B cell (primary cell): ENCODE measurements around the gene RBL1. TPM values are rescaled to one million over a fixed set of nuclear protein-coding genes. Genes with fewer than 3 reads are reported as not detected.

Experiments used
- ATAC-seq: fragments of 200-7000 bp; cut with Tn5 transposase; one replicate; pipeline ENCODE4 v1.10.0; 2021; ENCODE audit warnings: low read depth, mild to moderate bottlenecking, moderate number of reproducible peaks, moderate library complexity
- CTCF ChIA-PET: fragments of 350-600 bp; sonication (Branson Sonifier 250); formaldehyde crosslinking; loops from one replicate; lab custom pipeline; 2021; ENCODE audit warnings: antibody characterized with exemption, inconsistent platforms; lab: Charles Lee
- POLR2A ChIA-PET: fragments of 350-600 bp; sonication (Branson Sonifier 250); formaldehyde crosslinking; loops from one replicate; lab custom pipeline; 2021; ENCODE audit warnings: antibody characterized with exemption; lab: Charles Lee
- DNase-seq: peaks from one replicate; pipeline ENCODE4 v3.0.0; 2013
- H2AFZ ChIP-seq: 2 replicates; pipeline ENCODE4 v1.6.1; 2012; ENCODE audit warnings: mild to moderate bottlenecking, low read depth, low read length; ENCODE audit not compliant: insufficient read depth, poor library complexity, severe bottlenecking
- H3K27ac ChIP-seq, 2 donors: 1 replicate in 1 of 2; 2 replicates in 1 of 2; pipeline ENCODE4 v1.5.1; 2012 to 2013; ENCODE audit warnings: low read length in 2 of 2, mild to moderate bottlenecking in 2 of 2, moderate library complexity in 1 of 2
- H3K27me3 ChIP-seq, 4 experiments: fragments of 200-600 bp in 1 of 4; sonication (generic) in 1 of 4; replicated peaks in 1 of 4; 1 replicate in 2 of 4; 2 replicates in 2 of 4; pipeline versions ENCODE4 v1.6.1 to v1.7.0; 2013 to 2016; ENCODE audit warnings: low read length in 3 of 4, mild to moderate bottlenecking in 2 of 4, mixed read lengths in 1 of 4, moderate library complexity in 1 of 4; ENCODE audit not compliant: insufficient read depth in 4 of 4, control insufficient read depth in 3 of 4; ENCODE audit errors: control extremely low read depth in 1 of 4
- H3K36me3 ChIP-seq, 2 experiments: replicated peaks in 1 of 2; 1 replicate in 1 of 2; 2 replicates in 1 of 2; pipeline versions ENCODE4 v1.6.1 to v1.7.1; 2013; ENCODE audit warnings: low read length in 1 of 2; ENCODE audit not compliant: insufficient read depth in 2 of 2, control insufficient read depth in 1 of 2; ENCODE audit errors: control extremely low read depth in 1 of 2, extremely low read depth in 1 of 2
- H3K4me1 ChIP-seq, 2 donors: fragments of 200-600 bp in 1 of 2; sonication (generic) in 1 of 2; 1 replicate in 1 of 2; 2 replicates in 1 of 2; pipeline versions ENCODE4 v1.5.1 to v1.6.1; 2013 to 2017; ENCODE audit warnings: low read length in 2 of 2; ENCODE audit not compliant: control insufficient read depth in 2 of 2, insufficient read depth in 2 of 2
- H3K4me2 ChIP-seq: replicated peaks from 2 replicates; pipeline ENCODE3; 2012; ENCODE audit warnings: mild to moderate bottlenecking, low read depth, low read length; ENCODE audit not compliant: poor library complexity, severe bottlenecking
- H3K4me3 ChIP-seq, 5 experiments: fragments of 200-600 bp in 1 of 5; sonication (generic) in 1 of 5; 1 replicate in 3 of 5; 2 replicates in 2 of 5; pipeline versions ENCODE4 v1.5.1 to v1.7.0; 2011 to 2016; ENCODE audit warnings: low read length in 4 of 5, mild to moderate bottlenecking in 4 of 5, low read depth in 2 of 5, control low read depth in 1 of 5, moderate library complexity in 1 of 5; ENCODE audit not compliant: insufficient read depth in 1 of 5; ENCODE audit errors: control extremely low read depth in 1 of 5, extremely low read depth in 1 of 5
- H3K79me2 ChIP-seq: fragments of 200-600 bp; sonication (generic); one replicate; pipeline ENCODE4 v1.6.0; 2016; ENCODE audit warnings: low read length; ENCODE audit not compliant: control insufficient read depth, insufficient read depth
- H3K9ac ChIP-seq: fragments of 200-600 bp; sonication (generic); 2 replicates; pipeline ENCODE4 v1.6.1; 2017; ENCODE audit warnings: mild to moderate bottlenecking, low read length, moderate library complexity
- H3K9me3 ChIP-seq, 3 donors: one replicate each; pipeline versions ENCODE4 v1.6.1 to v1.7.1; 2013; ENCODE audit warnings: low read length in 2 of 3; ENCODE audit not compliant: control insufficient read depth in 2 of 3, insufficient read depth in 1 of 3; ENCODE audit errors: control extremely low read depth in 1 of 3
- H4K20me1 ChIP-seq: 2 replicates; pipeline ENCODE4 v1.6.0; 2012; ENCODE audit warnings: mild to moderate bottlenecking, low read length; ENCODE audit not compliant: insufficient read depth, control insufficient read depth, poor library complexity, severe bottlenecking
- H3K27ac Mint-ChIP-seq: one replicate; pipeline ENCODE4 v1.8.0; 2021; ENCODE audit warnings: mixed read lengths
- H3K27me3 Mint-ChIP-seq: one replicate; pipeline ENCODE4 v1.8.0; 2021; ENCODE audit warnings: mixed read lengths
- H3K4me1 Mint-ChIP-seq: one replicate; pipeline ENCODE4 v1.8.0; 2021; ENCODE audit warnings: mixed read lengths
- H3K4me3 Mint-ChIP-seq: one replicate; pipeline ENCODE4 v1.8.0; 2021; ENCODE audit warnings: mixed read lengths
- H3K9me3 Mint-ChIP-seq: one replicate; pipeline ENCODE4 v1.8.0; 2022; ENCODE audit warnings: mixed read lengths; ENCODE audit not compliant: insufficient read depth
- CTCF ChIP-seq: fragments of 200-600 bp; IDR thresholded peaks from one replicate; pipeline ENCODE4 v1.8.0; 2022; ENCODE audit warnings: antibody characterized with exemption, mild to moderate bottlenecking
- EZH2 ChIP-seq: IDR thresholded peaks from 2 replicates; pipeline ENCODE4 v1.6.1; 2012; ENCODE audit warnings: borderline replicate concordance, low read depth, mild to moderate bottlenecking, moderate library complexity, low read length; ENCODE audit not compliant: insufficient read depth, poor library complexity, severe bottlenecking
- WGBS: methylation state at CpG from one replicate; pipeline ENCODE4 v1.1.5; 2013; ENCODE audit warnings: missing lambda C conversion rate; ENCODE audit not compliant: insufficient coverage; 5-methylcytosine and 5-hydroxymethylcytosine counted together
- intact Hi-C: fragments of 100-400 bp; cut with micrococcal nuclease; formaldehyde crosslinking; loops from one replicate; pipeline ENCODE4 v1.10.0; 2022
- polyA plus RNA-seq: library from polyadenylated mRNA; depleted of rRNA; stranded (reverse); fragments of >200 nt; gene quantifications from 2 replicates; pipeline ENCODE4 v1.2.3, GENCODE V29; 2012
- total RNA-seq, 2 donors: library from RNA; stranded (reverse); fragments of 120-200 nt in 1 of 2; gene quantifications; 1 replicate in 1 of 2; 2 replicates in 1 of 2; pipeline versions ENCODE4 v1.2.3 to v1.2.4, GENCODE V29; 2013 to 2022

The RBL1 gene
- total and polyA plus RNA-seq, 2 donors (not counting 1 experiment from before 2014, with no cell fraction given): 8.1 to 27.8 TPM

- Histone ChIP-seq H3K9ac (no peak overlapping the region), H3K9me3 (no peaks in the 10 kb centered on the region), H4K20me1 (no peaks in the 10 kb centered on the region), H3K4me1 (peaks cover 5 to 10% of the 10 kb centered on the region in 2 donors), H2AFZ (no peak overlapping the region), H3K27me3 (no peaks in the 10 kb centered on the region), H3K27ac (no peak overlapping the region), H3K4me3 (no peak overlapping the region), H3K4me2 (peak overlapping the region; percentile 54), H3K36me3 (no peaks in the 10 kb centered on the region), H3K79me2 (no peaks in the 10 kb centered on the region)
- ATAC-seq: peak; percentile 21
- Mint-ChIP-seq H3K4me1 (peaks cover 5% of the 10 kb centered on the region), H3K27me3 (no peaks in the 10 kb centered on the region), H3K4me3 (peak overlapping the region; percentile 17), H3K27ac (no peak overlapping the region), H3K9me3 (no peaks in the 10 kb centered on the region)
- POLR2A ChIA-PET: interaction anchor here (0.6 kb wide), 1 partner anchor 1697 kb away, joined by 3 read pairs; no protein-coding TSS in a partner anchor
- intact Hi-C loops: no loop called here
- no peak for DNase-seq
- no CpG with 5 or more reads among the region's 3 CpGs for WGBS
- CTCF ChIA-PET: no interaction called here
- TF ChIP-seq CTCF (no peak), EZH2 (no peak)
Measured at GRCh38 chr20:36975099-36975818, 120.5 kb downstream of the RBL1 start.

- Mint-ChIP-seq H3K27me3 (no peaks in the 10 kb centered on the region), H3K9me3 (no peaks in the 10 kb centered on the region), H3K4me3 (no peak overlapping the region), H3K27ac (no peak overlapping the region), H3K4me1 (peaks cover 8% of the 10 kb centered on the region)
- no peaks in the 10 kb centered on the region for H4K20me1 ChIP-seq
- no peak overlapping the region for H2AFZ ChIP-seq
- intact Hi-C loops: no loop called here
- H3K4me3 ChIP-seq: no peak overlapping the region
- H3K4me2 ChIP-seq: peak overlapping the region; percentile 54
- no CpG with 5 or more reads among the region's 3 CpGs for WGBS
- TF ChIP-seq EZH2 (no peak), CTCF (no peak)
- no peak overlapping the region for H3K9ac ChIP-seq
- ChIA-PET POLR2A (no interaction called here), CTCF (no interaction called here)
- no peaks in the 10 kb centered on the region for H3K36me3 ChIP-seq
- DNase-seq: no peak
- H3K79me2 ChIP-seq: no peaks in the 10 kb centered on the region
- no peak overlapping the region for H3K27ac ChIP-seq
- peaks cover 8 to 13% of the 10 kb centered on the region in 2 donors for H3K4me1 ChIP-seq
- ATAC-seq: no peak
- H3K27me3 ChIP-seq: no peaks in the 10 kb centered on the region
- no peaks in the 10 kb centered on the region for H3K9me3 ChIP-seq
Measured at GRCh38 chr20:36974660-36975059, 121.1 kb downstream of the RBL1 start.
